Activated T-cell treated with anti-CD3 and anti-CD28 coated beads for 24 hours (primary cell): ENCODE measurements around the gene PPM1F.

Experiments
- DNase-seq: peaks from one replicate; pipeline ENCODE4 v3.0.0-alpha.2; 2020; ENCODE audit warnings: low read depth

PPM1F gene

GRCh38 chr22:21975273-21975672 lies 22.6 kb upstream of the PPM1F start:
- DNase-seq, result no peak

GRCh38 chr22:21974058-21974649 lies 21.5 kb upstream of the PPM1F start:
- no peak for DNase-seq

GRCh38 chr22:21972806-21973205 lies 20.2 kb upstream of the PPM1F start:
- no peak for DNase-seq

- peak; percentile 38 for DNase-seq
Observed at GRCh38 chr22:21972293-21972779, 19.7 kb upstream of the PPM1F start.

- no peak for DNase-seq
Observed at GRCh38 chr22:21971858-21972275, 19.2 kb upstream of the PPM1F start.

GRCh38 chr22:21970800-21971617 lies 18.4 kb upstream of the PPM1F start:
- DNase-seq, result no peak

GRCh38 chr22:21970037-21970799 lies 17.6 kb upstream of the PPM1F start:
- no peak for DNase-seq

GRCh38 chr22:21968452-21969129 lies 15.9 kb upstream of the PPM1F start:
- no peak for DNase-seq

GRCh38 chr22:21967693-21968271 lies 15.1 kb upstream of the PPM1F start:
- DNase-seq, result no peak

- DNase-seq, result no peak
Observed at GRCh38 chr22:21966643-21967516, 14.2 kb upstream of the PPM1F start.

- DNase-seq, result no peak
Observed at GRCh38 chr22:21965762-21966288, 13.2 kb upstream of the PPM1F start.

GRCh38 chr22:21964918-21965484 lies 12.4 kb upstream of the PPM1F start:
- DNase-seq, result no peak

- no peak for DNase-seq
Observed at GRCh38 chr22:21964234-21964633, 11.6 kb upstream of the PPM1F start.

- no peak for DNase-seq
Observed at GRCh38 chr22:21963790-21964211, 11.2 kb upstream of the PPM1F start.

- DNase-seq, result no peak
Observed at GRCh38 chr22:21963286-21963685, 10.6 kb upstream of the PPM1F start.

- DNase-seq, result no peak
Observed at GRCh38 chr22:21962655-21962949, 10.0 kb upstream of the PPM1F start.

- no peak for DNase-seq
Observed at GRCh38 chr22:21961886-21962654, 9.4 kb upstream of the PPM1F start.

GRCh38 chr22:21961127-21961867 lies 8.6 kb upstream of the PPM1F start:
- DNase-seq, result no peak
